ENCODE data around the gene TANC1. TPM values are rescaled to one million over a fixed set of nuclear protein-coding genes. Genes with fewer than 3 reads are reported as not detected.

TANC1 gene
- total RNA-seq, 4 donors from 2014 or later, result 20.6 to 64.8 (median 31.5) TPM

DNA sequence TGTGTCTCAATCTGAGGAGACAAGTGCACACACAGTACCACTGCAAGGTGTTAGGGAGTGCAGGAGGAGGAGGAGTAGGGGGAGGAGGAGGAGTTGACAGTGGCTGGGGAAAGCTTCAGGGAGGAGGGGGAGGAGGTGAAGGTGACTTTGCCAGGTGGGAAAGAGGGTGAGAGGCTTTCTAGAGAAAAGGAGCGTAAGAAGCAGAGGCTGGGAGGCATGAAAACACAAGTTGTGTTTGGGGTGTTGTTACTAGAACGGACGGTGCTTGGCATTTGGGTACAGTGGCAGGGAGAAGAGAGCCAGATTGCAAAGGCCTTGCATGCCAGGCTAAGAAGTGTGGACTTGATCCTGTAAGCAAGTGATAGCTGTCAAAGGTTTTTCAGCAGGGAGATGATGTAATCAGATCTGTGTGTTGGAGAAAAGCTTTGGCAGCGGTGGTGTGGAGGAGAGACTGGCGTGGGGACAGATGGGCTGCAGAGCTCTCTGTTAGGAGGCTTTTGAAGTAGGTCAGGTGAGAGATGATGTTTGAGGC is 16.2 kb downstream of the TANC1 start:
- no peak for TF ChIP-seq CTCF (IDR thresholded peaks at IDR 0.05; ENCODE audit: low read depth)

DNA sequence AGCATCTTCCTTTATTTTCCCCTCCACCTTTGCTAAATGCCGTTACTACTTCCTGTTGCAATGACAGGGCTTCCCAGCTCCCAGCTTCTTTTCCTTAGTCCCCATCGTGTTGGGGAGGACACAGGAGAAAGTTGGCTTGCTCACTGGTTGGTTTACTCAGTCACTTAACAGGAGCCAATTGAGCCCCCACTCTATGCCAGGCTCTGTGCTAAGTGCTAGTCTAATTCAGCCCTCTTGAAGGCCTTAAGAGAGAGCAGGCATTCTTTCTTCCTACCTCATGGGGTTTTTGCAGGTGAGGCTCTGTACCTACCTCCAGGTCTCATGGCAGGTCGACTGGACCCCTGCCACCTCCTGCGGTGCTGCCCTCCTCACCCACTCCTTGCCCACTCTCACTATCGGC is 20.1 kb downstream of the TANC1 start:
- no peak for TF ChIP-seq CTCF (IDR thresholded peaks at IDR 0.05; ENCODE audit: low read depth)

GRCh38 chr2:158989165-158989564 is 20.7 kb downstream of the TANC1 start:
- TF ChIP-seq CTCF (IDR thresholded peaks at IDR 0.05; ENCODE audit: low read depth), result no peak

- no peak for TF ChIP-seq CTCF (IDR thresholded peaks at IDR 0.05; ENCODE audit: low read depth)
Measured at GRCh38 chr2:158990397-158991214, 22.2 kb downstream of the TANC1 start.

DNA sequence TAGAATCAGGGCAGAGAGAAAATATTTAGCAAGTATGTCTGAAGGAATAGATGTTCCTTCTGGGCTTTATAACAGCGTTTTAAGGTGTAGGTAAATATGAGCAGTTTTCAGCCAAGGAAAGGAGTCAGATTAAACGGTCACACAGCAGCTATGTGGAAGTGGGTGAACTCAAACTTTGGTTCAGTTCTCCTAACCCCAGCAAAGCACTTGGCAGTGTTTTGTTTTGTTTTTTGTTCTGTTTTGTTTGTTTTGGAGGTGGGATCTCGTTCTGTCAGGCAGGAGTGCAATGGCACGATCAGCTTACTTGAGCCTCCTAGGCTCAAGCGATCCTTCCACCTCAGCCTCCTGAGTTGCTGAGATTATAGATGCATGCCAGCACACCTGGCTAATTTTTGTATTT is 24.6 kb downstream of the TANC1 start:
- no peak for TF ChIP-seq CTCF (IDR thresholded peaks at IDR 0.05; ENCODE audit: low read depth)

GRCh38 chr2:158993721-158994587 is 25.5 kb downstream of the TANC1 start:
- no peak for TF ChIP-seq CTCF (IDR thresholded peaks at IDR 0.05; ENCODE audit: low read depth)

All from subcutaneous adipose tissue (tissue), 4 donors.